Measurements from ENCODE around the gene NETO1. TPM values are rescaled to one million over a fixed set of nuclear protein-coding genes. Genes with fewer than 3 reads are reported as not detected.

The NETO1 gene
- total RNA-seq, 1 experiment from 2014 or later: 5.9 TPM

- Histone ChIP-seq H4K8ac (replicated peaks; ENCODE audit: insufficient read length, low read depth, low read length) (no peak overlapping the region), H3K79me1 (ENCODE audit: insufficient read depth, low read depth, low read length, poor library complexity, severe bottlenecking) (no peaks in the 10 kb centered on the region), H2AK5ac (ENCODE audit: insufficient read length, low read length) (no peak overlapping the region), H2BK5ac (ENCODE audit: insufficient read length, low read length) (no peak overlapping the region), H3K23ac (ENCODE audit: insufficient read length, low read depth, low read length) (no peak overlapping the region), H3K14ac (ENCODE audit: insufficient read depth, low read length) (no peak overlapping the region), H3K27ac (ENCODE audit: insufficient read length, low read depth, low read length) (no peak overlapping the region), H3K18ac (ENCODE audit: insufficient read length, low read depth, low read length) (no peak overlapping the region), H2BK120ac (ENCODE audit: low read depth, low read length, poor library complexity, severe bottlenecking) (no peak overlapping the region), H3K27me3 (ENCODE audit: insufficient read depth, low read length) (no peaks in the 10 kb centered on the region), H3K4me1 (ENCODE audit: insufficient read depth, low read length) (no peaks in the 10 kb centered on the region; the same call in 1 of the 2 replicates), H3T11ph (ENCODE audit: low read length) (no peak overlapping the region), H3K56ac (ENCODE audit: insufficient read length, low read depth, low read length) (no peak overlapping the region), H4K5ac (ENCODE audit: insufficient read length, low read depth, low read length) (no peak overlapping the region), H2AFZ (ENCODE audit: low read length) (no peak overlapping the region), H3K9ac (ENCODE audit: extremely low read depth, insufficient read length, low read length) (no peak overlapping the region), H3K4me2 (ENCODE audit: insufficient read depth, insufficient read length, low read length) (no peak overlapping the region), H2BK15ac (ENCODE audit: low read depth, low read length) (no peak overlapping the region), H4K20me1 (ENCODE audit: control insufficient read depth, insufficient read depth, insufficient read length) (no peaks in the 10 kb centered on the region), H3K4ac (ENCODE audit: low read depth, low read length) (no peak overlapping the region), H3K23me2 (ENCODE audit: insufficient read length, low read depth, low read length, poor library complexity, severe bottlenecking) (no peaks in the 10 kb centered on the region), H3K9me3 (ENCODE audit: control insufficient read depth, low read depth, low read length) (no peaks in the 10 kb centered on the region), H4K91ac (ENCODE audit: insufficient read length, low read depth, low read length) (no peak overlapping the region), H3K79me2 (ENCODE audit: insufficient read depth, low read length) (no peaks in the 10 kb centered on the region), H2BK12ac (ENCODE audit: insufficient read length, low read depth, low read length) (no peak overlapping the region), H2BK20ac (ENCODE audit: low read depth, low read length, poor library complexity, severe bottlenecking) (no peak overlapping the region)
- DNase-seq: no peak
- Mint-ChIP-seq H3K4me3 (no peak overlapping the region), H3K27ac (no peak overlapping the region; a peak in 1 of 7 replicates), H3K4me1 (peaks cover 5 to 9% of the 10 kb centered on the region in 2 experiments), H3K27me3 (ENCODE audit: low read depth) (no peaks in the 10 kb centered on the region), H3K36me3 (ENCODE audit: insufficient read depth in 1 of 3, low read depth in 3 of 3) (no peaks in the 10 kb centered on the region), H3K9me3 (no peaks in the 10 kb centered on the region)
- no CpG with 5 or more reads among the region's 1 CpG for WGBS (ENCODE audit: extremely low coverage, insufficient read length, low lambda C conversion rate)
- no peak for TF ChIP-seq CTCF (conservative IDR thresholded peaks at IDR 0.05)
Measured at GRCh38 chr18:72742002-72742401, 125.8 kb downstream of the NETO1 start.
